Liver (tissue), 9 donors: Measurements from ENCODE around the gene MSI2. TPM values are rescaled to one million over a fixed set of nuclear protein-coding genes. Genes with fewer than 3 reads are reported as not detected.

ENCODE experiments used
- DNase-seq: peaks from one replicate; pipeline ENCODE4 v3.0.0-alpha.2; 2017; ENCODE audit warnings: low spot score
- H3K27ac ChIP-seq, 2 donors: one replicate each; pipeline ENCODE4 v1.7.0; 2013; ENCODE audit warnings: inconsistent platforms in 2 of 2, low read length in 2 of 2, control low read depth in 1 of 2, low read depth in 1 of 2, mild to moderate bottlenecking in 1 of 2
- H3K27me3 ChIP-seq, 4 donors: one replicate each; pipeline versions ENCODE4 v1.6.1 to v1.7.0; 2013; ENCODE audit warnings: low read length in 3 of 4, inconsistent platforms in 1 of 4, mild to moderate bottlenecking in 1 of 4, moderate library complexity in 1 of 4; ENCODE audit not compliant: control insufficient read depth in 4 of 4, insufficient read depth in 4 of 4
- H3K36me3 ChIP-seq, 4 donors: one replicate each; pipeline versions ENCODE4 v1.6.1 to v1.7.0; 2013; ENCODE audit warnings: low read length in 3 of 4, mild to moderate bottlenecking in 3 of 4, low read depth in 1 of 4, moderate library complexity in 1 of 4; ENCODE audit not compliant: control insufficient read depth in 4 of 4, insufficient read depth in 3 of 4
- H3K4me1 ChIP-seq, 4 donors: one replicate each; pipeline versions ENCODE4 v1.6.1 to v1.7.0; 2013; ENCODE audit warnings: low read length in 3 of 4, mild to moderate bottlenecking in 3 of 4, moderate library complexity in 1 of 4; ENCODE audit not compliant: control insufficient read depth in 4 of 4, insufficient read depth in 4 of 4
- H3K4me3 ChIP-seq, 3 donors: one replicate each; pipeline versions ENCODE4 v1.6.1 to v1.7.0; 2013; ENCODE audit warnings: low read length in 3 of 3, control low read depth in 1 of 3, low read depth in 1 of 3, mild to moderate bottlenecking in 1 of 3
- H3K9ac ChIP-seq, 2 donors: one replicate each; pipeline ENCODE4 v1.7.0; 2013; ENCODE audit warnings: low read length in 2 of 2, mild to moderate bottlenecking in 2 of 2, moderate library complexity in 2 of 2, control low read depth in 1 of 2, low read depth in 1 of 2
- H3K9me3 ChIP-seq, 4 donors: one replicate each; pipeline versions ENCODE4 v1.6.1 to v1.7.0; 2013; ENCODE audit warnings: low read length in 3 of 4; ENCODE audit not compliant: control insufficient read depth in 4 of 4
- EGR1 ChIP-seq, 2 donors: IDR thresholded peaks; 2 replicates each; pipeline ENCODE4 v1.6.1; 2016 to 2018; ENCODE audit warnings: antibody characterized with exemption in 2 of 2, low read depth in 2 of 2
- FOXA1 ChIP-seq: IDR thresholded peaks from 2 replicates; pipeline ENCODE4 v1.6.1; 2016; ENCODE audit warnings: antibody characterized with exemption
- FOXA2 ChIP-seq: IDR thresholded peaks from 2 replicates; pipeline ENCODE4 v1.6.1; 2016; ENCODE audit warnings: antibody characterized with exemption
- GABPA ChIP-seq, 2 donors: IDR thresholded peaks in 1 of 2; conservative IDR thresholded peaks in 1 of 2; 2 replicates each; pipeline ENCODE4 v1.6.1; 2016; ENCODE audit warnings: antibody characterized with exemption in 2 of 2, mild to moderate bottlenecking in 1 of 2, moderate library complexity in 1 of 2
- HNF4A ChIP-seq, 2 donors: conservative IDR thresholded peaks; 2 replicates each; pipeline ENCODE4 v1.6.1; 2016; ENCODE audit warnings: antibody characterized with exemption in 2 of 2, mild to moderate bottlenecking in 2 of 2
- HNF4G ChIP-seq: IDR thresholded peaks from 2 replicates; pipeline ENCODE4 v1.6.1; 2016; ENCODE audit warnings: antibody characterized with exemption
- NR2F2 ChIP-seq: IDR thresholded peaks from 2 replicates; pipeline ENCODE4 v1.6.1; 2016; ENCODE audit warnings: antibody characterized with exemption
- RAD21 ChIP-seq, 2 donors: IDR thresholded peaks; 2 replicates each; pipeline ENCODE4 v1.6.1; 2016; ENCODE audit warnings: antibody characterized with exemption in 2 of 2, mild to moderate bottlenecking in 2 of 2
- REST ChIP-seq: IDR thresholded peaks from 2 replicates; pipeline ENCODE4 v1.6.1; 2016; ENCODE audit warnings: antibody characterized with exemption, mild to moderate bottlenecking
- RXRA ChIP-seq, 2 donors: IDR thresholded peaks; 2 replicates each; pipeline ENCODE4 v1.6.1; 2017 to 2018; ENCODE audit warnings: antibody characterized with exemption in 2 of 2, mild to moderate bottlenecking in 1 of 2
- SP1 ChIP-seq: IDR thresholded peaks from 2 replicates; pipeline ENCODE4 v1.6.1; 2018; ENCODE audit warnings: antibody characterized with exemption, mild to moderate bottlenecking
- YY1 ChIP-seq: IDR thresholded peaks from 2 replicates; pipeline ENCODE4 v1.6.1; 2016; ENCODE audit warnings: antibody characterized with exemption, mild to moderate bottlenecking
- WGBS: extraction: QIAGEN DNeasy Blood & Tissue Kit; methylation state at CpG from one replicate; pipeline ENCODE4 v1.1.7; 2013; 5-methylcytosine and 5-hydroxymethylcytosine counted together
- polyA plus RNA-seq, 2 donors: library from polyadenylated mRNA; stranded (reverse) in 1 of 2; unstranded in 1 of 2; fragments of 200-250 nt in 1 of 2; fragments of >200 nt in 1 of 2; fragmentation: Nextera tagmentation in 1 of 2; extraction: Ambion mirVana in 1 of 2; gene quantifications; one replicate each; pipeline versions ENCODE4 v1.2.1 to v1.2.3, GENCODE V29; 2013 to 2015
- total RNA-seq, 2 donors: library from RNA; depleted of rRNA; stranded (reverse); fragments of >200 nt; gene quantifications; one replicate each; pipeline ENCODE4 v1.2.3, GENCODE V29; 2014
- TF ChIP-seq, protein P1 (sequence below): fragments of 150-350 bp; IDR thresholded peaks from 2 replicates; pipeline ENCODE4 v1.5.1; 2017; ENCODE audit warnings: improper control_type of control experiment, low read depth, low read length; ENCODE audit not compliant: missing input control
- TF ChIP-seq, protein P2 (sequence below): IDR thresholded peaks from 2 replicates; pipeline ENCODE4 v1.6.1; 2016; ENCODE audit warnings: antibody characterized with exemption
- TF ChIP-seq, protein P3 (sequence below): IDR thresholded peaks from 2 replicates; pipeline ENCODE4 v1.6.1; 2016; ENCODE audit warnings: antibody characterized with exemption
- donor health status: healthy.
- donor health status: healthy.
- donor health status: healthy.
- donor health status: healthy.
- donor health status: healthy.

The MSI2 gene
- total and polyA plus RNA-seq, 4 donors: 5.7 to 15.6 (median 9.2) TPM

DNA sequence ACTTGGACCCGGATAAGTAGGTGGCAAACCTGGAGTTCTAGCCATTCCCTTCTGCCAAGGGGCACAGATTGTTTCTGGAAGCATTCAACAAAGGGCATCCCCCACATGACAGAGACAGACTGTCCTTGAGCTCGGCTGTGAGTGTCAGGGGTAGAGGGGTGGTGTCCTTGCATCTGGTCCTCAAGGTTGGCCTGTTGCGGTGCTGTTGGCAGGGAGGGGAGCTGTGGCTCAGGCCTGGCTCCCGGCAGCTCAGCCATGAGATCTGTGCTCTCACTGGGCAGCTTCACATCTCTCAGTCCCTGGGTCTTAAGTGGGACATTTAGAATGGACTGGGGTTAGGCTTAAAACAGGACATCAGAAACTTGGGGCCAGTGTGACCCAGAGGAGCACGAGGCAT, 468.4 kb downstream of the MSI2 start:
- no peak for DNase-seq

More for the DNA sequence above, 468.4 kb downstream of the MSI2 start:
- no peaks in the 10 kb centered on the region for H3K4me1 ChIP-seq
- H3K4me3 ChIP-seq: no peak overlapping the region
- no peaks in the 10 kb centered on the region for H3K27me3 ChIP-seq
- TF ChIP-seq YY1: no peak
- TF ChIP-seq, protein P1, sequence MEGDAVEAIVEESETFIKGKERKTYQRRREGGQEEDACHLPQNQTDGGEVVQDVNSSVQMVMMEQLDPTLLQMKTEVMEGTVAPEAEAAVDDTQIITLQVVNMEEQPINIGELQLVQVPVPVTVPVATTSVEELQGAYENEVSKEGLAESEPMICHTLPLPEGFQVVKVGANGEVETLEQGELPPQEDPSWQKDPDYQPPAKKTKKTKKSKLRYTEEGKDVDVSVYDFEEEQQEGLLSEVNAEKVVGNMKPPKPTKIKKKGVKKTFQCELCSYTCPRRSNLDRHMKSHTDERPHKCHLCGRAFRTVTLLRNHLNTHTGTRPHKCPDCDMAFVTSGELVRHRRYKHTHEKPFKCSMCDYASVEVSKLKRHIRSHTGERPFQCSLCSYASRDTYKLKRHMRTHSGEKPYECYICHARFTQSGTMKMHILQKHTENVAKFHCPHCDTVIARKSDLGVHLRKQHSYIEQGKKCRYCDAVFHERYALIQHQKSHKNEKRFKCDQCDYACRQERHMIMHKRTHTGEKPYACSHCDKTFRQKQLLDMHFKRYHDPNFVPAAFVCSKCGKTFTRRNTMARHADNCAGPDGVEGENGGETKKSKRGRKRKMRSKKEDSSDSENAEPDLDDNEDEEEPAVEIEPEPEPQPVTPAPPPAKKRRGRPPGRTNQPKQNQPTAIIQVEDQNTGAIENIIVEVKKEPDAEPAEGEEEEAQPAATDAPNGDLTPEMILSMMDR: no peak
- TF ChIP-seq FOXA1: no peak
- TF ChIP-seq SP1: no peak
- TF ChIP-seq, protein P2, sequence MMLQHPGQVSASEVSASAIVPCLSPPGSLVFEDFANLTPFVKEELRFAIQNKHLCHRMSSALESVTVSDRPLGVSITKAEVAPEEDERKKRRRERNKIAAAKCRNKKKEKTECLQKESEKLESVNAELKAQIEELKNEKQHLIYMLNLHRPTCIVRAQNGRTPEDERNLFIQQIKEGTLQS: no peak
- TF ChIP-seq, protein P3, sequence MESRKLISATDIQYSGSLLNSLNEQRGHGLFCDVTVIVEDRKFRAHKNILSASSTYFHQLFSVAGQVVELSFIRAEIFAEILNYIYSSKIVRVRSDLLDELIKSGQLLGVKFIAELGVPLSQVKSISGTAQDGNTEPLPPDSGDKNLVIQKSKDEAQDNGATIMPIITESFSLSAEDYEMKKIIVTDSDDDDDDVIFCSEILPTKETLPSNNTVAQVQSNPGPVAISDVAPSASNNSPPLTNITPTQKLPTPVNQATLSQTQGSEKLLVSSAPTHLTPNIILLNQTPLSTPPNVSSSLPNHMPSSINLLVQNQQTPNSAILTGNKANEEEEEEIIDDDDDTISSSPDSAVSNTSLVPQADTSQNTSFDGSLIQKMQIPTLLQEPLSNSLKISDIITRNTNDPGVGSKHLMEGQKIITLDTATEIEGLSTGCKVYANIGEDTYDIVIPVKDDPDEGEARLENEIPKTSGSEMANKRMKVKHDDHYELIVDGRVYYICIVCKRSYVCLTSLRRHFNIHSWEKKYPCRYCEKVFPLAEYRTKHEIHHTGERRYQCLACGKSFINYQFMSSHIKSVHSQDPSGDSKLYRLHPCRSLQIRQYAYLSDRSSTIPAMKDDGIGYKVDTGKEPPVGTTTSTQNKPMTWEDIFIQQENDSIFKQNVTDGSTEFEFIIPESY: no peak
- TF ChIP-seq RXRA (IDR thresholded peaks at IDR 0.05): no peak
- no peak for TF ChIP-seq NR2F2
- no peak for TF ChIP-seq FOXA2
- TF ChIP-seq EGR1 (IDR thresholded peaks at IDR 0.05; ENCODE audit: low read depth in 2 of 2): no peak
- TF ChIP-seq HNF4A (conservative IDR thresholded peaks at IDR 0.05): no peak
- TF ChIP-seq REST: no peak
- no peak for TF ChIP-seq HNF4G
- TF ChIP-seq RAD21 (IDR thresholded peaks at IDR 0.05): no peak
- TF ChIP-seq GABPA (IDR thresholded peaks at IDR 0.05 in 1 of 2, conservative IDR thresholded peaks at IDR 0.05 in 1 of 2): no peak
- H3K27ac ChIP-seq: no peak overlapping the region
- H3K9me3 ChIP-seq: no peaks in the 10 kb centered on the region
- no peak overlapping the region for H3K9ac ChIP-seq
- WGBS: 92% methylated on average over 5 of the region's 5 CpGs
- no peaks in the 10 kb centered on the region for H3K36me3 ChIP-seq
